ENCODE measurements around the gene NEAT1.
A peak's percentile ranks its signal among the peaks of the same experiment; 100 is the strongest.
"Not testable (repeated sequence)": the region's sequence is repeated elsewhere in the genome, so short reads cannot be mapped to it uniquely, and the experiment has no call there.

The NEAT1 gene

DNA sequence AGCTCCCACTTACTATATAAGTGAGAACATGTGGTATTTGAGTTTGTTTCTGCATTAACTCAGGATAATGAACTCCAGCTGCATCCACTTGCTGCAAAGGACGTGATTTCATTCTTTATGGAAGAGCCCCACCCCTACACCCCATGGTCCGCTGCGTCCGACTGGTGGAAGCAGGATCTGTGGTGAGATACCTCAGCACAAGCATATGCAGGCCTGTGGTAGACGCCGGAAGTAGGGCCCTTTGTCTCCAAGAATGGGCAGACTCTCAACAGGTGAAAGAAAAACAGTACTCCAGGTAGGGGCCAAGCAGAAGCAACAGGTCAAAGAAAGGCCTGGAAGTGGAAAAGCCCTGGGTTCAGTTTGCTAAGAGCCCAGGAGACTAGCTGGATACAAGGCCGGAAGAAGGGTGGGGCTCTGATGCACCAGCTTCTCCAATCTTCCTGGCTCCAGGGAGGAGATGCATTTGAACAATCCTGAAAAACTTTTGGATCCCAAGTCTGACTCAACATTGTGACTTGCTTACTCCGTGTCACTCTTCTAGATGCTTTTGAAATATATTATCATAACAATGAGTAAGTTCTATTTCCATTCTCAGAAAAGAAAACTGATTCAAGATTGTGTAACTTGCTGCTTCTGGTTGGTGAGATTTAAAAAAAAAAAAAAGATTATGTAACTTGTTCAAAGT, 30.4 kb downstream of the NEAT1 start:
- peaks cover 3% of the 10 kb centered on the region for H3K36me3 Mint-ChIP-seq
- H3K4me3 Mint-ChIP-seq: peak overlapping the region; percentile 31
- peak overlapping the region; percentile 34 for H3K27ac Mint-ChIP-seq
- no peaks in the 10 kb centered on the region for H3K9me3 Mint-ChIP-seq (ENCODE audit: low read depth)
- peaks cover 30% of the 10 kb centered on the region for H3K4me1 Mint-ChIP-seq (ENCODE audit: low read depth)
- H3K27me3 Mint-ChIP-seq: no peaks in the 10 kb centered on the region

DNA sequence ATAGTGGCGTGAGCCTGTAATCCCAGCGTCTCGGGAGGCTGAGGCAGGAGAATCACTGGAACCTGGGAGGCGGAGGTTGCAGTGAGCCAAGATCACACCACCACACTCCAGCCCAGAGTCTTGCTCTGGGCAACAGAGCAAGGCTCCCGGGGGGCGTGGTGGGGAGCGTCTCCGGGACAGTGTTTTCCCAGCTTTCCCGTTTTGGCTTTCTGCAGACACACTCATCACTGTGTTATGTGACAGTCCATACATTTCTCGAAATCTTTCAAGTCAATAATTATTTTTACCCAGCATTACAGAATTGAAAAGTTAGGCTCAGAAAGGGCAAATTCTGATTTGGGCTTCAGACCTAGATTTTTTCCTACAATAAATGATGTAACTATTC, 31.7 kb downstream of the NEAT1 start:
- Mint-ChIP-seq H3K4me3 (peak overlapping the region; percentile 91), H3K27ac (peak overlapping the region; percentile 89), H3K4me1 (ENCODE audit: low read depth) (peaks cover 30% of the 10 kb centered on the region), H3K9me3 (ENCODE audit: low read depth) (no peaks in the 10 kb centered on the region), H3K36me3 (peaks cover 3% of the 10 kb centered on the region), H3K27me3 (no peaks in the 10 kb centered on the region)

DNA sequence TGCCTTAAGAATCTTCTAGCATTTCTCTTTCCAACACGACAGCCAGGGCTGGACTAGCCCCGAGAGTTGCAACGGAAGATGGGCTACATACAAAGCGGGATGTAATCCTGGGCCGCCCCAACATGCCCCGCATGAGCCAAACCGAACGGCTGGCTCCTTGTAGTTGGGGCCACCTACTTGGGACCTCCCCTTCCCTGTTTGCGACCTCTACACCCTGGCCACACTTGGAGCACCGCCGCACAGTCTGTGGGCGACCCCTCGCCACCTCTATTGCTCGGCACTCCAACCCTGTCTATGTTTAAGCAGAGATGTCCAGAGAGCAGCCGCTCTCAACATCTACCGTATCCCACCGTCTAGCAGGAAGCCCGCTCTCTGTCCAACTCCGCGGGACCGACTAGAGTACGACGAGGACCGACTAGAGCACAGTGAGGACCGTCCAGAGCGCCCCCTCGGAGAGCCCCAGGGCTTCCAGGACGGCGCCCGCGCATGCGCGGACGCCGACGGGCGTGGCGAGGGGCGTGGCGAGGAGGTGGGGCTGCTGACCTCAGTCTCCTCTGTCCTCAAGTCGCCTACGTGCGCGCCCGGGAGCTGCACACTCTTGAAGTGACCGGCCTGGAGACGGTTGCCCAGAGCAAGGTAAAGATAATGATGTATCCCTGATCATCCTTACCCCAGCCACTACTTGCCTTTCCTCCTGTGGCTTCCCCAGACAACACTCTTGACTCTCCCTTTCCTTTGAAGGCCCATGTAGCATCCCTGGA, 32.3 kb downstream of the NEAT1 start:
- peaks cover 3% of the 10 kb centered on the region for H3K36me3 Mint-ChIP-seq
- H3K9me3 Mint-ChIP-seq (ENCODE audit: low read depth): no peaks in the 10 kb centered on the region
- H3K4me3 Mint-ChIP-seq: peak overlapping the region; percentile 91
- H3K27ac Mint-ChIP-seq: peak overlapping the region; percentile 89
- H3K27me3 Mint-ChIP-seq: no peaks in the 10 kb centered on the region
- H3K4me1 Mint-ChIP-seq (ENCODE audit: low read depth): peaks cover 30% of the 10 kb centered on the region

DNA sequence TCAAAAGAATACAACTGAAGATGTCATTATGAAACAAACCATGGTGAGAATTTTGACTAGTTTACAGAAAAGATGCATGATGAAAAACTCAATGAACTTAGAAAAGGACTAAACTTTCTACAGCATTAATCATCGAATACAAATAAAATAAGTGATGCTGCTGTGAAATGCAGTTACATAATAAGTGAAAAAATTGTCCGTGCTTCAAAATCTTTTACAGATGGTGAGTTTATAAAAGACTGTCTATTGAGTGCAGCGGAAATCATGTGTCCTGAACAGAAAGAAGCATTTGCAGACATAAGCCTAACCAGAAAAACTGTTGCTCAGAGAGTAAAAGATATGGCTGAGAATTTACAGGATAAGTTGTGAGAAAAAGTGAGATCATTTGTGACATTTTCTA, 33.8 kb downstream of the NEAT1 start:
- Mint-ChIP-seq H3K4me1 (ENCODE audit: low read depth) (peaks cover 30% of the 10 kb centered on the region), H3K27me3 (no peaks in the 10 kb centered on the region), H3K36me3 (peaks cover 3% of the 10 kb centered on the region), H3K27ac (peak overlapping the region; percentile 23), H3K9me3 (ENCODE audit: low read depth) (no peaks in the 10 kb centered on the region), H3K4me3 (peak overlapping the region; percentile 72)

DNA sequence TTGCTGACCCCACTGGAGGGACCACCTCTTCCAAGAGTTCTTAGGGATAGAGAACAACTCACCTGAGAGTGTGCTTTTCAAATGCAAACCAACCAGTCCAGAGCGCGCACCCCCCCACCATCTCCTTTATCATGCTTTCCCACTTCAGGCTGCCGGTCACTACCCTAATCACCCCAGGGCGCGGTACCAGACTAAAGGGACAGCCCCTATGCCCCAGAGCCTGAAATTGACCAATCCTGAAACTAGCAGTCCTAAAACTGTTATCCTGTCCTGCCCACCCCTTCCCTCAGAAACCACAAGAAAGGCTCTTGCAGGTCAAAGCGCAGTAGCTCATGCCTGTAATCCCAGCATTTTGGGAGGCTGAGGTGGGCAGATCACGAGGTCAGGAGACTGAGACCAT, 37.0 kb downstream of the NEAT1 start:
- H3K27ac Mint-ChIP-seq: no peak overlapping the region
- H3K36me3 Mint-ChIP-seq: peaks cover 3% of the 10 kb centered on the region
- peaks cover 18% of the 10 kb centered on the region for H3K4me1 Mint-ChIP-seq (ENCODE audit: low read depth)
- no peak overlapping the region for H3K4me3 Mint-ChIP-seq
- H3K27me3 Mint-ChIP-seq: no peaks in the 10 kb centered on the region
- H3K9me3 Mint-ChIP-seq (ENCODE audit: low read depth): no peaks in the 10 kb centered on the region

DNA sequence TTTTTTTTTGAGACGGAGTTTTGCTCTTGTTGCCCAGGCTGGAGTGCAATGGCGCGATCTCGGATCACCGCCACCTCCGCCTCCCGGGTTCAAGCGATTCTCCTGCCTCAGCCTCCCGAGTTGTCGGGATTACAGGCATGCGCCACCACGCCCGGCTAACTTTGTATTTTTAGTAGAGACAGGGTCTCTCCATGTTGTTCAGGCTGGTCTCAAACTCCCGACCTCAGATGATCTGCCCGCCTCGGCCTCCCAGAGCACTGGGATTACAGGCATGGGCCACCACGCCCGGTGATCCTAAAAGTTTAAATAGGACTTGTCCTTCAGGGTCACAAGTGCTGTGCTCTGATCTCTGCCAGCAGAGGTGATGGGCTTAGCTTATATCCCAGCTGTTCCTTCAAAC, 42.9 kb downstream of the NEAT1 start:
- H3K27ac Mint-ChIP-seq; H3K9me3 Mint-ChIP-seq (ENCODE audit: low read depth); H3K27me3 Mint-ChIP-seq; H3K4me1 Mint-ChIP-seq (ENCODE audit: low read depth); H3K36me3 Mint-ChIP-seq; H3K4me3 Mint-ChIP-seq: not testable (repeated sequence)

DNA sequence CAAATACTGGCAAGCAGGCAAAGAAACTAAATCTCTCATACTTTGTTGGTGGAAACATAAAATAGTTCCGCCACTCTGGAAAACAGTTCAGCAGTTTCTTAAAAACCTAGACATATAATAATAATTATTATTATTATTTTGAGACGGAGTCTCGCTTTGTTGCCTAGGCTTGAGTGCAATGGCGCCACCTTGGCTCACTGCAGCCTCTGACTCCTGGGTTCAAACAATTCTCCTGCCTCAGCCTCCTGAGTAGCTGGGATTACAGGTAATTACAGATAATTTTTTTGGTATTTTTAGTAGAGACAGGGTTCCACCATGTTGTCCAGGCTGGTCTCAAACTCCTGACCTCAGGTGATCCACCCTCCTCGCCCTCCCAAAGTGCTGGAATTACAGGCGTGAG, 44.7 kb downstream of the NEAT1 start:
- not testable (repeated sequence) for H3K4me3 Mint-ChIP-seq
- H3K4me1 Mint-ChIP-seq (ENCODE audit: low read depth): peaks cover 21% of the 10 kb centered on the region

DNA sequence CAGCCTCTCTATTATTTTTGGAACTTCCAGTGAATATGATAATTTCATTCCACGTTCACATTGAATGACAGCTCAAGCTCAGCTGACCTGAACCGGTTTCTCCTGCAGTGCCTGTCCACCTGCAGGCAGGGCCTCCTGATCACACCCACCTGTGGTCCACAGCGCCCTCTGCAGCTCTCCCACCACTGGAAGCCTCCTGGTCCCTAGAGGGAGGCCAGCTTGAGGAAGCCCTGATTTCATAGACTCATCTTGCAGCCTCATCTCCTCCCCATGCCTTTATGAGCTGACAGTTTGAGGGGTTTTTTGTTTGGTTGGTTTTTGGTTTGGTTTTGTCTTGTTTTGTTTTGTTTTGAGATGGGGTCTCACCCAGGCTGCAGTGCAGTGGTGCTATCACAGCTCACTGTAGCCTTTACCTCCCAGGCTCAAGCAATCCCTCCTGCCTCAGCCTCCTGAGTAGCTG, 46.3 kb downstream of the NEAT1 start:
- H3K27me3 Mint-ChIP-seq: no peaks in the 10 kb centered on the region
- no peak overlapping the region for H3K4me3 Mint-ChIP-seq
- H3K36me3 Mint-ChIP-seq: no peaks in the 10 kb centered on the region
- peaks cover 26% of the 10 kb centered on the region for H3K4me1 Mint-ChIP-seq (ENCODE audit: low read depth)
- H3K9me3 Mint-ChIP-seq (ENCODE audit: low read depth): no peaks in the 10 kb centered on the region
- no peak overlapping the region for H3K27ac Mint-ChIP-seq

More for the DNA sequence above, 44.7 kb downstream of the NEAT1 start:
- not testable (repeated sequence) for H3K27me3 Mint-ChIP-seq; H3K36me3 Mint-ChIP-seq; H3K27ac Mint-ChIP-seq; H3K9me3 Mint-ChIP-seq (ENCODE audit: low read depth)

DNA sequence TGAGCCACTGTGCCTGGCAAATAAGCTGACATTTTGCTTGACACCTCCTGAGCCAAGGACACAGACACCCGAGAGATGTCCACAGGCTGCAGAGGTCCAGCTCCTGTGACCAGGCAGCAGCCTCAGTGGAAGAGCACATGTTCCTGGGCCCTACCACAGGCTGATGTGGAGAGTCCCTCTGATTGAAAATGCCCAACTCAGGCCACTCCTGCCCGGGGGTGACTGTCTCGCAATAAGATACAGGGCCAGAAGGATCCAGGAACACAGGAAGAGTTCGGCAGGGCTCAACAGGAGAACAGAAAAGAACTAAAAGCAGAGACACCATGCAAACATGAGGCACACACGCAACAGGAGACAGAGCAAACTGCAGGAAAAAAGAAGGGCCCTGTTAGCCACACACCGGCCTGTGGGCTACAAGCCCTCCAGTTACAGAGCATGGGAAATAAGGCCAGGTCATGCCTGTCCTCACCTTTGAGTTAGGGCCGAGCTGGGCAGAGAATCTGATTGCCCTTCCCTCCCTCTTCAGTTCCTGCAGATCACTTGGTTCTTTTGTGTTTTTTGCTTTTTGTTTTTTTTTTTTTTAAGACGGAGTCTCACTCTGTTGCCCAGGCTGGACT, 47.9 kb downstream of the NEAT1 start:
- Mint-ChIP-seq H3K27me3 (no peaks in the 10 kb centered on the region), H3K4me3 (no peak overlapping the region), H3K4me1 (ENCODE audit: low read depth) (peaks cover 31% of the 10 kb centered on the region), H3K27ac (peak overlapping the region; percentile 99), H3K36me3 (peaks cover 3% of the 10 kb centered on the region), H3K9me3 (ENCODE audit: low read depth) (no peaks in the 10 kb centered on the region)

DNA sequence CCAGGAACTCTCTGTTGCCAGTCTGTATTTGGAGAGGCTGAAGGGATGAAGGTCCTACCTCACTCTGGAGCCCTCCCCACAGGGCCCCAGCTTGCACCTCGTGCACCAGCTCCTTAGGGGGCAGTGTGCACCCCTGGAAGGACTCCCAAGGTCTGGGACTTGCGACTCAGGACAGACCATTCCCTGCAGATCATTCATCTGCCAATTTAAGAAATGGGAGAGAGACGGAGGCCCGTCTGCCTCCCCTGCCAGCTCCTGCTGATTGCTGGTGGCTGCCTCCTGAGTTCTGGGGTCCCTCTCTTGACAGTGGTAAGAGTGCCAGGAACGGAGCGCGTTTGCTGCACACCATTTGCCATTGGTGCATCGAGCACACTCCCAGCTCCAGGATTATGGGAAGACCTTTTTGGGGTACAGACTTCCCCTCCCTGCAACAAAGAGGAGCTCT, 48.9 kb downstream of the NEAT1 start:
- Mint-ChIP-seq H3K4me1 (ENCODE audit: low read depth) (peaks cover 35% of the 10 kb centered on the region), H3K9me3 (ENCODE audit: low read depth) (no peaks in the 10 kb centered on the region), H3K27me3 (no peaks in the 10 kb centered on the region), H3K36me3 (peaks cover 3% of the 10 kb centered on the region), H3K27ac (peak overlapping the region; percentile 99), H3K4me3 (peak overlapping the region; percentile 78)

DNA sequence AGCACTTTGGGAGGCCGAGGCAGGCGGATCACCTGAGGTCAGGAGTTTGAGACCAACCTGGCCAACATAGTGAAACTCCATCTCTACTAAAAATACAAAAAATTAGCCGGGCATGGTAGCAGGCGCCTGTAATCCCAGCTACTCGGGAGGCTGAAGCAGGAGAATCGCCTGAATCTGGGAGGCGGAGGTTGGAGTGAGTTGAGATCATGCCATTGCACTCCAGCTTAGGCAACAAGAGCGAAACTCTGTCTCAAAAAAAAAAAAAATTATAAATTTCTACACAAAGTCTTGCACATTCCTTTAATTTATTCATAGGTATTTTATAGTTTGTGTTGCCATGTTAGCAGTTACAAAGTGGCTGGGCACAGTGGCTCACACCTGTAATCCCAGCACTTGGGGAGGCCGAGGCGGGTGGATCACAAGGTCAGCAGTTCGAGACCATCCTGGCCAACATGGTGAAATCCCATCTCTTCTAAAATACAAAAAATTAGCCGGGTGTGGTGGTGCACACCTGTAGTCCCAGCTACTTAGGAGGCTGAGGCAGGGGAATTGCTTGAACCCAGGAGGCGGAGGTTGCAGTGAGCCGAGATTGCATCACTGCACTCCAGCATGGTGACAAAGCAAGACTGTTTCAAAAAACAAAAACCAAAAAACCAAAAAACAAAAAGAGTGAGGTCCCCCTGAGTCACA, 50.1 kb downstream of the NEAT1 start:
- Mint-ChIP-seq H3K27ac (peak overlapping the region; percentile 99), H3K4me3 (peak overlapping the region; percentile 78), H3K4me1 (ENCODE audit: low read depth) (peaks cover 39% of the 10 kb centered on the region)
- H3K9me3 Mint-ChIP-seq (ENCODE audit: low read depth); H3K36me3 Mint-ChIP-seq; H3K27me3 Mint-ChIP-seq: not testable (repeated sequence)

DNA sequence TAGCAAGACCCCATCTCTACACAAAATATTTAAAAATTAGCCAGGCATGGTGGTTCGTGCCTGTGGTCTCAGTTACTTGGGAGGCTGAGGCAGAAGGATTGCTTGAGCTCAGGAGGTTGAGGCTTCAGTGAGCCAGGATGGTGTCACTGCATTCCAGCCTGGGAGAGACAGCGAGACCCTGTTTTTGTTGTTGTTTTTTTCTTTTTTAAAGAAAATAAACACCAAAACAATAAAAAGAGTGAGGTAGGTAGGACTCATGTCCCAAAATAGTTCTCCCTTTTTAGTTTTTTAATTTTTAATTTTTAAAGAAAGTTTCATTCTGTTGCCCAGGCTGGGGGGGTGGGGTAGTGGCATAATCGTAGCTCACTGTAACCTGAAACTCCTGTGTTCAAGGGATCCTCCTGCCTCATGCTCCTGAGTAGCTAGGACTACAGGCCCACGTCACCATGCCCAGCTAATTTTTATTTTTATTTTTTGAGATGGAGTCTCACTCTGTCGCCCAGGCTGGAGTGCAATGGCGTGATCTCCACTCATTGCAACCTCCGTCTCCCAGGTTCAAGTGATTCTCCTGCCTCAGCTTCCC, 50.8 kb downstream of the NEAT1 start:
- Mint-ChIP-seq H3K36me3 (peaks cover 3% of the 10 kb centered on the region), H3K4me1 (ENCODE audit: low read depth) (peaks cover 40% of the 10 kb centered on the region), H3K4me3 (no peak overlapping the region), H3K9me3 (ENCODE audit: low read depth) (no peaks in the 10 kb centered on the region), H3K27ac (peak overlapping the region; percentile 99), H3K27me3 (no peaks in the 10 kb centered on the region)

DNA sequence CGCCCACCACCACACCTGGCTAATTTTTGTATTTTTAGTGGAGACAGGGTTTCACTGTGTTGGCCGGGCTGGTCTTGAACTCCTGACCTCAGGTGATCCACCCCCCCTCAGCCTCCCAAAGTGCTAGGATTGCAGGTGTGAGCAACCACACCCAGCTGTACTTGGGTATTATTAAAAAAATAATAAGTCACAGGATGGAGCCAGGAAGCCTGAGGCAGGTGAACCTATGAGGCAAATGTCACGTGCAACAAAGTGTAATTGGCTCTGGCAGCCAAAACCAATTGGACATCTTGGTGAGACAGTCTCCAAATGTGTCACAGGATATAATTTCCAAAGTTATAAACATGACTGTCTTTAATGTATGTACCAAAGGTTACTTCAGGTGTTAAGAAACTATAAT, 52.3 kb downstream of the NEAT1 start:
- H3K27me3 Mint-ChIP-seq: no peaks in the 10 kb centered on the region
- H3K9me3 Mint-ChIP-seq (ENCODE audit: low read depth): no peaks in the 10 kb centered on the region
- peaks cover 3% of the 10 kb centered on the region for H3K36me3 Mint-ChIP-seq
- H3K4me1 Mint-ChIP-seq (ENCODE audit: low read depth): peaks cover 39% of the 10 kb centered on the region
- peak overlapping the region; percentile 73 for H3K27ac Mint-ChIP-seq
- H3K4me3 Mint-ChIP-seq: peak overlapping the region; percentile 42

DNA sequence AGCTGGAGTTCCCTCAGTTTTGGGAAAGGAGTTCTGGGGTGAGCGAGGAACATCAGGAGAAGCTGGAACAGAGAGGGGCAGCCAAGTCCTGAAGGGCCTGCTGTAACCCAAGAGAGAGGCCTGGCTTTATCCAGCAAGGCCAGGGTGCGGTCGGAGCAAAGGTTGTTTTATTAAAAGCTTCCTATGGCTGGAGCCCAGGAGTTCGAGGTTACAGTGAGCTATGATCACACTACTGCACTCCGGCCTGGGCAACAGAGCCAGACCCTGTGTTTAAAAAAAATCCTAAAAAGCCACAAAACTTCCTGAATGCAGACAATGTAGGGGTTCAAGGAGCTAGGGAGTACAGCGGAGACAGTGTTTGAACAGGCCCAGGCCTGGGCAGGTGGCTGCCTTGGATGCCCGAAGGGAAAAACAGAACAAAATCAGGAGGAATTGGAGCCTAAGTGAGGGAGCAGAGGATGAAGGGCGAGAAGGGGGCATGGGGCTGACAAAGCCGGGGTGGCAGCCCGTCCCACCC, 54.1 kb downstream of the NEAT1 start:
- H3K27ac Mint-ChIP-seq: peak overlapping the region; percentile 97
- H3K9me3 Mint-ChIP-seq (ENCODE audit: low read depth): no peaks in the 10 kb centered on the region
- H3K4me3 Mint-ChIP-seq: peak overlapping the region; percentile 93
- H3K36me3 Mint-ChIP-seq: peaks cover 3% of the 10 kb centered on the region
- H3K27me3 Mint-ChIP-seq: no peaks in the 10 kb centered on the region
- H3K4me1 Mint-ChIP-seq (ENCODE audit: low read depth): peaks cover 25% of the 10 kb centered on the region
